SIG-M5 treated with dmso at 0.1 percent for 504 hours (cell line): Measurements from ENCODE around the gene ANKRD62.
"Not testable (repeated sequence)": the region's sequence is repeated elsewhere in the genome, so short reads cannot be mapped to it uniquely, and the experiment has no call there.

Experiments used
- DNase-seq: peaks from one replicate; lab custom pipeline; 2025; ENCODE audit not compliant: unreplicated experiment; lab: John Stamatoyannopoulos, UW

Gene ANKRD62

GRCh38 chr18:12065397-12065796, 28.2 kb upstream of the ANKRD62 start:
- DNase-seq, result no peak

DNA sequence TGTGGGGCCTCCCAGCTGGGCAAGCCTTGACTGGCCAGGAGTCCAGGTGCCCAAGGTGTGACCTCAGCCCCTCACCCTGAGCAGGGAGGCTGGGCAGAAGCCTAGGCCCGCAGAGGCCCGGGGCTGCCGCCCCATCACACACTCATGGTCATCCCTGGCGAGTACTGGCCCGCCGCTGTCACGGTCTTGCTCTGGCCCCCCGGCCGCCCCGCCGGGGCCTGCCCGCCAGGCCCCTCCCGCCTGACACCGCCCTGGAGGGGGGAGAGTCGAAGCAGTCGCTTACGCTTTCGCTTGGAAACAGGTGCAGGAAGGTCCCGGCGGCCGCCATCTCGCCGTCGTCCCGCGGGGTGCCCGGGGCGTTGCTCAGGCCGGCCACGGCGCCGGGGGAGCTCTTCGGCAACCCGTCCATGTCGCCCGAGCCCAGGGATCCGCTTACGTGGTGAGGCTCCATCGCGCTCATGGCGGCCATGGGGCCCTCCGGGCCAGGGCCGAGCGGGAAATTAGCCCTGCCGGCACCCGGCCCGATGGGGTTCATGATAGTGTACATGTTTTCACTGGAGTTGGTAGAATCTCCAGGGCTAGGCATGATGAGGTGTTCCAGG, 26.6 kb upstream of the ANKRD62 start:
- DNase-seq, result no peak

- DNase-seq, result no peak
These were observed 26.0 kb upstream of the ANKRD62 start for GRCh38 chr18:12067671-12068070.

DNA sequence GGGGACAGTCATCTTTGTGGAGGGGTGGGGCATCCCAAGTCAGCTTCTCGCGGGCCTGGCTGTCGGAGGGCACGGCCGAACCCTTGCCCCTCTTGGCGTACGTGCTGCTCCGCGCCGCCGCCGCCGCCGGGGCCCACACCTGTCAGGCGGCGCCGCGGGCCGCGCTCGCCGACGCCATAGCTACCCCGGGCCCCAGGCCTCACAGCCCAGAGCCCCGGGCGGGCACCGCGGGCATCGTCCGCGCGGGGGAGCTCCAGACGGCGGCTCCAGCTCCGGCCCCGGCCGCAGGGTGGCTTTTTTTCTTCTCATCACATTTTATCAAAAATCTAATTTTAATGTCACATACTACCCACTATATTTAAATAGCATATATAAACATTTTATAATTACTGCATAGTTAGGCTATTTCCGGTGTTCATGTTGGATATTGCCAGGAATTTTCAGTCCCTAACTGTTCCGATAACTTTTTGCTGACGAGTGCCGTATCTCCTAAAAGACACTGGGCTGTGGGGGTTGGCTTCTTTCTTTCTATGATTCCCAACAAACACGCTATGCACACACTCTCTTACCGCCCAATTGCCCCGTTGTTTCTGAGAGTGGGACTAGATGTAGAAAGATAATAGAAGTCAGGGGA, 25.2 kb upstream of the ANKRD62 start:
- DNase-seq, result not testable (repeated sequence)

GRCh38 chr18:12068950-12069320, 24.7 kb upstream of the ANKRD62 start:
- DNase-seq, result no peak

- DNase-seq, result not testable (repeated sequence)
These were observed 22.6 kb upstream of the ANKRD62 start for GRCh38 chr18:12071066-12071465.

DNA sequence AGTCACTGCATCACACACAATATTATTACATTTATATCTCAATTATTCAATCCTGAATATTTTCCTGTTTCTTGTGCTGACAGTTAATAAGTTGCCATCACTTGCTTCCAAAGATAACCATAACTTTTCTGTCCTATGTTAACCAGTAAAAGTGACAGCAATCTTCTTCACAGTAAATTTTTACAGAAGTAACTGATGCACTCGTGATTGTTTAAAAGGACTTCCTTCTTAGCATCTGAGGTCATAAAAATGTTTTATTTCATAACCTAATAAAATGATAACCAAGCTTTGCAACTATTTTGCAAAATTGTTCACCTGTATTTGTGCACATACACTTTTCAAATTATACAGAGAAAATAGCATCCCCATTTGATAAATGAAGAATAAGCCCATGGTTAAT, 20.6 kb upstream of the ANKRD62 start:
- DNase-seq, result no peak

- DNase-seq, result no peak
These were observed 18.9 kb upstream of the ANKRD62 start for GRCh38 chr18:12074736-12075135.

DNA sequence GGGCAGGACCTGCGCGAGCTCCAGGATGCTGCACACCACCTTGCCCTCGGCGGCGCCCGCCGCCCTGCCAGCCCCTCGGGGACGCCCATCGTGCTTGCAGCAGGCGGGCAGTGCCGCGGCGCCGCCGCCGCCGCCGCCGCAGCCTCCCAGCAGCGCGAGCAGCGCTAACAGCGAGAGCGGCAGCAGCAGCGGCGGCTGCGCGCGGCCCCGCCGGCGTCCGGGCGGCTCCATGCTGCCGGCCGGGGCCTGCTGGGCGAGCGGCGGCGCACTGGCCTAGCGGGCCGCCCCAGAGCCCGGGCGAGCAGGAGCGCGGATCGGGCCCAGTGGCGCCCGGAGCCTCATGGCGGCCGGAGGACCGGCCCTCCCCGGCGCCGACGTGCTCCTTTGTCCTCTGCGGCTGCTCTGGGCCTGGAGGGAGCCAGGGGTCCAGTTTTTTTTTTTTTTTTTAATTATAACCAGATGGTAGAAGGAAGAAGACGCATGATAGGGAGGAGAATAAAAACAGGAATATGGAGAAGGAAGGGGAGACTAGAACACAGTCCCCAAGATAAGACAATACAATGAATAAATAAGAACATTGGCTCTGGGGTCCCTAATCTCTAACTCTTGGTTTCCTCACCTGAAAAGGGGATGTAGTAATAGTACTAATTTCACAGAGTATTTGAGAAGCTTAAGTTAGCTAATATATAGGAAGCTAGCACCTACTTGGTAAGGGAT, 17.1 kb upstream of the ANKRD62 start:
- DNase-seq, result no peak

DNA sequence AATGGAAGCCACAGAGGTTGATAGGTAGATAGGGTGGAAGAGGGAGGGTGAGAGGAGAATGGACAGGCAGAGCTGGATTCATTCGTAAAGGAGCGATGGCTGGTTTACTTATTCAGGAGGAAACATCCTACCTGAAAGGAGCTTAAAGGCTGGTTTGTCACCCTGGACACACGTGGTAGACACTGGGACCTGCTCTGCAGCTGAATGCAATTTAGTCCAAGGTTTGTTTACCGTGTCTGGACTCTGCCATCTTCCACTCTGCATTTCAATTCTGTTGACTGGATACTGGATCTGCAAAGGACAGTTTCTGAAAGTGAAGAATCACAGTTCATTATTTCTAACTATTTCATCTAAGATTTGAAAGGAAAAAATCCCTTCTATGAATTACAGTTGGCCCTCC, 15.6 kb upstream of the ANKRD62 start:
- DNase-seq, result not testable (repeated sequence)

DNA sequence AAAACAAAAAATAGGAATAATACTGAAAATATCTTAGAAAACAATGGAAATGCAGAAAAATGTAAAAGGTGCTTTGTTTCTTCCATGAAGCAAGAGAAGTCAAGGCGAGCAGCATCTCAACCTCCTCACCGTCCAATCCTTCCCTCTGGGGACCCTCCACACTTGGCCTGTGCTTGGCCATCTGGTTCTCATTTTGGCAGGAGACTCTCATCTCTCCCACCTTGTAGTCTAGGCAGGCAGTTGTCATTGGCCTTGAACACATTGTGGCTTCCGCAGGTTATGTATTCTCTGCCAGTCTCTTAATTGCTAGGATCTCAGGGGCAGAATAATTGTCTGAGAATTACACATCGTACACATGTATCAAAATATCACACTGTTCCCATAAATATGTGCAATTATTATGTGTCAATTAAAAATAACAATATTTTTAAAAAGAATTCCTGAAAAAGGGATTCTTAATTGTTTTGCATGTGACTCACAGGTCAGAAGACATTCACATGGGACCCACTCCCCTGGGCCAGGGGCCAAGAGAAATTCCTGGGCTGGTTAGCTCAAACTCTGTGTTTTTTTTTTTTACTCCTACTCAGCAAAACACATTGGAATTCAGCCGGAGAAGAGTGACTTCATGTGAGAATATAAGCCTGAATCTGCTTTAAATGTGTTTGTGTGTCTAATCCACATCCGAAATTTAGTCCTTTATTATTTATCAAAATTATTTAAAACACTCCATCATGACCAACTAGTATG, 14.0 kb upstream of the ANKRD62 start:
- DNase-seq, result no peak

- no peak for DNase-seq
These were observed 8.5 kb upstream of the ANKRD62 start for GRCh38 chr18:12085136-12085535.

GRCh38 chr18:12085786-12086185, 7.9 kb upstream of the ANKRD62 start:
- no peak for DNase-seq

DNA sequence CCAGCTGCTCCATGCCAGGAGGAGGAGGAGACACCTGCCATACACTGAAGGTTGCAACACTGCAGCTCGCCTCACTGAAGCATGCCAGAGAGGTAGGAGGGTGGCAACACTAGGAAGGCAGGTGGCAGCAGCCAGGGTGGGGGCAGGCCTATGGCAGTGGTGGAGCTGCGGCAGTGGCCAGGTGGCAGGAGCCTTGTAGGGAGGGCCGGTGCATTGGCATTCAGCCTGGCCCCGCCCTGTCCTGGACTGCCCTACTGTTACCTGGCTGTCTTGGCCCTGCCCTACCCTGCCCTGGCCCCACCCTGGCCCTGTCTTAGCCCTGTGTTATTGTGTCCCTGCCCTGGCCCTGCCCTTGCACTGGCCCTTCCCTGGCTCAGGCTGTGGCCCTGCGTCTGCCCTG, 7.4 kb upstream of the ANKRD62 start:
- no peak for DNase-seq

- no peak for DNase-seq
These were observed 6.8 kb upstream of the ANKRD62 start for GRCh38 chr18:12086677-12087470.

GRCh38 chr18:12087471-12088025, 6.1 kb upstream of the ANKRD62 start:
- no peak for DNase-seq

DNA sequence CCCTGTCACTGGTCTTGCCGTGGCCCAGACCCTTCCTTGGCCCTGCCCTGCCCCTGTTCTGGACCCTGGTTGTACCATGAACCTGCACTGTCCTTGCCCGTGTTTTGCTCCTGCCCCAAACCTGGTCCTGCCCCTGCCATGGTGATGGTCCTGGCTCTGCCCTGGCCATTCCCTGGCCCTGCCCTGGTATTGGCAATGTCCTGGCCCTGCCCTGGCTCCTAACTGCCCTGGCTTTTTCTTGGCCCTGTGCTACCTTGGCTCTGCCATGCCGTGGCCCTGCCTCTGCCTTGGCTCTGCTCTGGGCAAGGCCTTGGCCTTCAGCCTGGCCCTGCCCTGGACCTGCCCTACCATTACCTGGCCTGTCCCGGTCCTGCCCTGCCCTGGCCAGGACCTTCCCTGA, 5.5 kb upstream of the ANKRD62 start:
- no peak for DNase-seq

GRCh38 chr18:12088731-12089375, 4.8 kb upstream of the ANKRD62 start:
- DNase-seq, result no peak

DNA sequence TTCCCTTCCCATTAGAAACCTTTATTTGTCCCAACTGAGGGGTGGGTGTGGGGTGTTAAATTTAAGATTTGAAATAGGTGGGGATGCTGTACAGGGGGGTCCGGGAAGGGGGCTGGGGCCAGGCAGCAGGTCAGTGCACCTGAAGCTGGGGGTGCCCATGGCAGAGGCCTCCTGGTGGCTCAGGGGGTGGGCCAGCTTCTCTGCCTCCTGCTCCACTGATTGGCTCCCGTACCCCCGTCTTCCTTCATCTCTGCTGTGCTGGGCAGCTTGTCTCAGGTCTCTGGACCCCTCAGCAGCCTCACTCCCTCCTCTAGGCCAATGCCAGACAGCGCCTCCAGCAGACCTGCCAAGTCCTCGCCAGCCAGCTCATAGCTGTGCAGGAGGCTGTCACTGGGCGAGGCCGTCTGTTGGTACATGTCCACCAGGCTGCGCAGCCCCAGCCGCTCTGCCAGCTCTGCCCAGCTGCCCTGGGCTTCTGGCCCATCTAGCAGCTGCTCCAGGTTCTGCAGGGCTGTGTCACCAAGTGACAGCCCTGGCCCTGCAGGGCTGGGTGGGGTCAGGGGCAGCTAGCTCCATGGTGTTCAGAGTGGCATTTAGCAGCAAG, 2.0 kb upstream of the ANKRD62 start:
- no peak for DNase-seq
